ENCODE measurements around the gene IFIT5. TPM values are rescaled to one million over a fixed set of nuclear protein-coding genes. Genes with fewer than 3 reads are reported as not detected.
"Not testable (repeated sequence)": the region's sequence is repeated elsewhere in the genome, so short reads cannot be mapped to it uniquely, and the experiment has no call there.

The IFIT5 gene
- total and polyA plus RNA-seq, 2 experiments from 2014 or later: 4.4 to 6.6 TPM

DNA sequence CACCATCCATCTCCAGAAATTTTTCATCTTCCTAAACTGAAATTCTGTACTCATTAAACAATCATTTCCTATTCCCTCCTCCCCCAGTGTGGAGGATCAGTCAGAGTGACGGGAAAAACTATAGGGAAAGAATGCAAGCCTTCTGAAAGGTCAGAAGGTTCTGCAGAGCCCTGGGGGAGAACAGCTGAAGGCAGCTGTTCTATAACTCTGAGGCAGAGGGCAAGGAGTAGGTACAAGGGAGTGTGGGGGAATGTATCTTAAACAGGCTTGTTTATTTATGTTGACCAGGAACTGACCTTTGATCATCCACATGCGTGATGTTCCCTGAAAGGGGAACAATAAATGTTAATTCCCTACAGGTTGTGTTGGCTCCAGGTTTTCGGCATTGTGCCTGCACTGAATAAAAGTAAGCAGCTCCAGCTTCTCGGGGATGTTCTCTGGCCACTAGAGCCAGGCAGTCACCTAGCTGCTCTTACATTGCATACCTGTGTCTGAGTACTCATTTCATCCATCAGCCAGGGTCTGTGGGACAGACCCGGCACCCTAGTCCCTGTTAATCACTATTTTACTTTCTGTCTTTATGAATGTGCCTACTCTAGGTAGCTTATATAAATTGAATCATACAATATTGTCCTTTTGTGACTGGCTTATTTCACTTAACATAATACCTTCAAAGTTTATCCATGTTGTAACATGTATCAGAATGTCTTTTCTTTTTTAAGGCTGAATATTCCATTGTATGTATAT, 16.2 kb upstream of the IFIT5 start:
- H3K36me3 ChIP-seq: no peaks in the 10 kb centered on the region
- no peaks in the 10 kb centered on the region for H3K9me3 ChIP-seq (ENCODE audit: low read depth)
- H3K4me1 ChIP-seq (ENCODE audit: low read depth): peaks cover 11% of the 10 kb centered on the region
- H3K4me3 ChIP-seq: no peak overlapping the region
- DNase-seq (ENCODE audit: low read depth in 1 of 2, low spot score in 1 of 2): peak in 1 of 2 donors; percentile 64
- no peaks in the 10 kb centered on the region for H3K27me3 ChIP-seq
- TF ChIP-seq, protein P1, sequence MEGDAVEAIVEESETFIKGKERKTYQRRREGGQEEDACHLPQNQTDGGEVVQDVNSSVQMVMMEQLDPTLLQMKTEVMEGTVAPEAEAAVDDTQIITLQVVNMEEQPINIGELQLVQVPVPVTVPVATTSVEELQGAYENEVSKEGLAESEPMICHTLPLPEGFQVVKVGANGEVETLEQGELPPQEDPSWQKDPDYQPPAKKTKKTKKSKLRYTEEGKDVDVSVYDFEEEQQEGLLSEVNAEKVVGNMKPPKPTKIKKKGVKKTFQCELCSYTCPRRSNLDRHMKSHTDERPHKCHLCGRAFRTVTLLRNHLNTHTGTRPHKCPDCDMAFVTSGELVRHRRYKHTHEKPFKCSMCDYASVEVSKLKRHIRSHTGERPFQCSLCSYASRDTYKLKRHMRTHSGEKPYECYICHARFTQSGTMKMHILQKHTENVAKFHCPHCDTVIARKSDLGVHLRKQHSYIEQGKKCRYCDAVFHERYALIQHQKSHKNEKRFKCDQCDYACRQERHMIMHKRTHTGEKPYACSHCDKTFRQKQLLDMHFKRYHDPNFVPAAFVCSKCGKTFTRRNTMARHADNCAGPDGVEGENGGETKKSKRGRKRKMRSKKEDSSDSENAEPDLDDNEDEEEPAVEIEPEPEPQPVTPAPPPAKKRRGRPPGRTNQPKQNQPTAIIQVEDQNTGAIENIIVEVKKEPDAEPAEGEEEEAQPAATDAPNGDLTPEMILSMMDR (IDR thresholded peaks at IDR 0.05; ENCODE audit: low read depth, low read length): no peak
- no peak overlapping the region for H3K27ac ChIP-seq

DNA sequence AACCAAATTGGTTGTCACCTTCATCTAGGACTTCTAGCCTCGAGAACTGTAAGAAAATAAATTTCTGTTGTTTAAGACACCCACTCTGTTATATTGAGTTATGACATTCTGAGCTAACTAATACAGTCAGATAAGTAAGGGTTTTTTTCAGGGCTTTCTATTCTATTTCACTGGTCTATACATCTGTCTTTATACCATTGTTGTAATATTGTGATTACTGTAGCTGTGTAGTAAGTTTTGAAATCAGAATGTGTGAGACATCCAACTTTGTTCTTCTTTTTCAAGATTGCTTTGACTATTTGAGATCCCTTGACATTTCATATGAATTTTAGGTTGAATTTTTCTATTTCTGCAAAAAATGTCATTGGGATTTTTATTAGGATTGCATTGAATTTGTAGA, 14.4 kb upstream of the IFIT5 start:
- no peaks in the 10 kb centered on the region for H3K9me3 ChIP-seq (ENCODE audit: low read depth)
- DNase-seq (ENCODE audit: low read depth in 1 of 2, low spot score in 1 of 2): no peak
- H3K4me1 ChIP-seq (ENCODE audit: low read depth): no peaks in the 10 kb centered on the region
- H3K27ac ChIP-seq: no peak overlapping the region
- no peaks in the 10 kb centered on the region for H3K27me3 ChIP-seq
- TF ChIP-seq, protein P1 (IDR thresholded peaks at IDR 0.05; ENCODE audit: low read depth, low read length): no peak
- no peak overlapping the region for H3K4me3 ChIP-seq
- H3K36me3 ChIP-seq: no peaks in the 10 kb centered on the region

DNA sequence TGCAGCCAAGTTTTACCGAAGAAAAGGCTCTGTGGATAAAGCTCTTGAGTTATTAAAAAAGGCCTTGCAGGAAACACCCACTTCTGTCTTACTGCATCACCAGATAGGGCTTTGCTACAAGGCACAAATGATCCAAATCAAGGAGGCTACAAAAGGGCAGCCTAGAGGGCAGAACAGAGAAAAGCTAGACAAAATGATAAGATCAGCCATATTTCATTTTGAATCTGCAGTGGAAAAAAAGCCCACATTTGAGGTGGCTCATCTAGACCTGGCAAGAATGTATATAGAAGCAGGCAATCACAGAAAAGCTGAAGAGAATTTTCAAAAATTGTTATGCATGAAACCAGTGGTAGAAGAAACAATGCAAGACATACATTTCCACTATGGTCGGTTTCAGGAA, 11.3 kb upstream of the IFIT5 start:
- Histone ChIP-seq H3K4me1 (ENCODE audit: low read depth) (no peaks in the 10 kb centered on the region), H3K27ac (no peak overlapping the region), H3K9me3 (ENCODE audit: low read depth) (no peaks in the 10 kb centered on the region), H3K36me3 (no peaks in the 10 kb centered on the region), H3K4me3 (no peak overlapping the region), H3K27me3 (no peaks in the 10 kb centered on the region)
- no peak for DNase-seq (ENCODE audit: low read depth in 1 of 2, low spot score in 1 of 2)
- TF ChIP-seq, protein P1 (IDR thresholded peaks at IDR 0.05; ENCODE audit: low read depth, low read length): no peak

DNA sequence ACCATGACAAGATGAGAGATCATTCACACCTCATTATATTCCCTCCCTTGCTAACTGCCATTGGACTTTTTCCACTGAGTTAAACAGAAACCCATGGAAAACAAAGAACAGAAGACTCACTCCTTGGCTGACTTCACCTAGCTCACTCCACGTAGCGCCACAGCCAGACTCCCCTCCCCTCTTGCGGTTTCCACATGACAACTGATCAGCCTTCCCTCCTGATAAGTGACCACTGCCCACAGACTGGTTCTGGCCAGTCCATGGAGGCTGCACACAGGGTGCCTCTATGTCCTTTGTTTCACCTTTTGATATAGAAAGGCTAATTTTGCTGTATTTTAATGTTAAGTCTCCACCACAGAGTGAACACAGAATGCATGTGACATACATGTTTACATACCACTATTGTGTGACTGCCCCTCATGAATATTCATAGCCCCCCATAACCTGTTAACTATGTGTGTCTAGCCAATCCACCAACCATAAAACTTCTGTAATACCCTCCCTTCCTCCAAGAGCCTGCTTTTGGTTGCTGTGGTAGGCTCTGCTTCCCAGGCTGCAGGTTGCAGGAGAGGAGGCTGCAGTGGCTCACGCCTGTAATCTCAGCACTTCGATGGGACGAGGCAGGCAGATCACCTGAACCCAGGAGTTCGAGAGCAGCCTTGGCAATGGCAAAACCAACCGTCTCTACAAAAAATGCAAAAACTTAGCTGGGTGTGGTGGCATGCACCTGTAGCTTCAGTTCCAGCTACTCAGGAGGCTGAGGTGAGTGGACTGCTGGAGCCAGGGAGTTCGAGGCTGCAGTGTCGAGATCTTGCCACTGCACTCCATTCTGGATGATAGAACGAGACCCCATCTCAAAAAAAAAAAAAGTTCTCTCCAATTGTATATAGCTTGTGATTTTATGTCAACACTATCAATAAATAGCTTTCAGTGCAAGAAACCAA, 10.0 kb upstream of the IFIT5 start:
- no peaks in the 10 kb centered on the region for H3K4me1 ChIP-seq (ENCODE audit: low read depth)
- no peaks in the 10 kb centered on the region for H3K36me3 ChIP-seq
- DNase-seq (ENCODE audit: low read depth in 1 of 2, low spot score in 1 of 2): peak in 1 of 2 donors; percentile 71
- H3K27me3 ChIP-seq: no peaks in the 10 kb centered on the region
- TF ChIP-seq, protein P1 (IDR thresholded peaks at IDR 0.05; ENCODE audit: low read depth, low read length): no peak
- no peaks in the 10 kb centered on the region for H3K9me3 ChIP-seq (ENCODE audit: low read depth)
- no peak overlapping the region for H3K4me3 ChIP-seq
- no peak overlapping the region for H3K27ac ChIP-seq

DNA sequence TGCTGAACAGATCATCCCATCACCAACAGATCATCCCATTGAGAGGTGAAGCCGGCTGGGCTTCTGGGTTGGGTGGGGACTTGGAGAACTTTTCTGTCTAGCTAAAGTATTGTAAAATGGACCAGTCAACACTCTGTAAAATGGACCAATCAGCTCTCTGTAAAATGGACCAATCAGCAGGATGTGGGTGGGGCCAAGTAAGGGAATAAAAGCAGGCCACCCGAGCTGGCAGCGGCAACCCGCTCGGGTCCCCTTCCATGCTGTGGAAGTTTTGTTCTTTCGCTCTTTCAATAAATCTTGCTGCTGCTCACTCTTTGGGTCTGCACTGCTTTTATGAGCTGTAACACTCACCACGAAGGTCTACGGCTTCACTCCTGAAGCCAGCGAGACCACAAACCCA, 8.2 kb upstream of the IFIT5 start:
- H3K4me3 ChIP-seq; H3K9me3 ChIP-seq (ENCODE audit: low read depth); H3K27ac ChIP-seq; DNase-seq (ENCODE audit: low read depth in 1 of 2, low spot score in 1 of 2); H3K36me3 ChIP-seq; H3K27me3 ChIP-seq; H3K4me1 ChIP-seq (ENCODE audit: low read depth): not testable (repeated sequence)

DNA sequence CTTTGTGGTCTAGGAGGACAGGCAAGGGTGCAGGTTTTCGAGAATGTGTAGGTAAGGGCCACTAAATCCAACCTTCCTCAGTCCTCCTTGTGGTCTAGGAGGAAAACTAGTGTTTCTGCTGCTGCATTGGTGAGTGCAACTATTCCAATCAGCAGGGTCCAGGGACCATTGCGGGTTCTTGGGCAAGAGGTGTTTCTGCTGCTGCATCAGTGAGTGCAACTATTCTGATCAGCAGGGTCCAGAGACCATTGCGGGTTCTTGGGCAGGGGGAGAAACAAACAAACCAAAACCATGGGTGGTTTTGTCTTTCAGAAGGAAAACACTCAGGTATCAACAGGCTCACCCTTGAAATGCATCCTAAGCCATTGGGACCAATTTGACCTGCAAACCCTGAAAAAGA, 6.6 kb upstream of the IFIT5 start:
- not testable (repeated sequence) for H3K9me3 ChIP-seq (ENCODE audit: low read depth); H3K4me3 ChIP-seq; H3K27me3 ChIP-seq; DNase-seq (ENCODE audit: low read depth in 1 of 2, low spot score in 1 of 2); H3K27ac ChIP-seq; H3K4me1 ChIP-seq (ENCODE audit: low read depth); H3K36me3 ChIP-seq

DNA sequence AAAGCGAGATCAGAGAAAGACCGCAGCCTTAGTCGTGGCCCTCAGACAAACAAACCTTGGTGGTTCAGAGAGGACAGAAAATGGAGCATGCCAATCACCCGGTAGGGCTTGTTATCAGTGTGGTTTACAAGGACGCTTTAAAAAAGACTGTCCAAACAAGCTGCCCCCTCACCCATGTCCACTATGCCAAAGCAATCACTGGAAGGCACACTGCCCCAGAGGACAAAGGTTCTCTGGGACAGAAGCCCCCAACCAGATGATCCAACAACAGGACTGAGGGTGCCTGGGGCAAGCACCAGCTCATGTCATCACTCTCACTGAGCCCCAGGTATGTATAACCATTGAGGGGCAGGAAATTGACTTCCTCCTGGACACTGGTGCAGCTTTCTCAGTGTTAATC, 5.1 kb upstream of the IFIT5 start:
- H3K9me3 ChIP-seq (ENCODE audit: low read depth); H3K36me3 ChIP-seq; H3K4me1 ChIP-seq (ENCODE audit: low read depth); DNase-seq (ENCODE audit: low read depth in 1 of 2, low spot score in 1 of 2); H3K27ac ChIP-seq; H3K4me3 ChIP-seq; H3K27me3 ChIP-seq: not testable (repeated sequence)

DNA sequence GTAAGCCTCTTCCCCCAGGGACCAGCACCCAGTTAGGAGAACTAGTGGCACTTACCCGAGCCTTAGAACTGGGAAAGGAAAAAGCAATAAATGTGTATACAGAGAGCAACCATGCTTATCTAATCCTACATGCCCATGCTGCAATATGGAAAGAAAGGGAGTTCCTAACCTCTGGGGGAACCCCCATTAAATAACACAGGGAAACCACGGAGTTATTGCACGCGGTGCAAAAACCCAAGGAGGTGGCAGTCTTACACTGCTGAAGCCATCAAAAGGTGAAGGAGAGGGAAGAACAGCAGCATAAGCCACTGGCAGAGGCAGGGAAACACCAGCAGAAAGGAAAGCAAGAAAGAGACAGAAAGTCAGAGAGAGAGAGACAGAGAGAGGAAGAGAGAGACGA, 3.8 kb upstream of the IFIT5 start:
- not testable (repeated sequence) for H3K27me3 ChIP-seq; H3K9me3 ChIP-seq (ENCODE audit: low read depth); H3K4me3 ChIP-seq; H3K27ac ChIP-seq; H3K36me3 ChIP-seq; DNase-seq (ENCODE audit: low read depth in 1 of 2, low spot score in 1 of 2); H3K4me1 ChIP-seq (ENCODE audit: low read depth)

DNA sequence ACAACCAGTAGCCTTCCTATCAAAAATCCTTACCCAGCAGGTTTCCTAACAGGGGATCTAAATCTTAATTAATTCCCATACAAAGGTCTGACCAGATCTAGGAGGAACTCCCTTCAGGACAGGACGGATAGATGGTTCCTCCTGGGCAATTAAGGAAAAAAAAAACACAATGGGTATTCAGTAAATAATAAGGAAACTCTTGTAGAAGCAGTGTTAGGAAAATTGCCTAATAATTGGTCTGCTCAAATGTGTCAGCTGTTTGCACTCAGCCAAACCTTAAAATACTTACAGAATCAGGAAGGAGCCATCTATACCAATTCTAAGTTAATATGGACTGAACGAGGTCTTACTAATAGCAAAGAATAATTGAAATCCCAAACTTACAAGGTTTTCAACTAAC, 3.2 kb upstream of the IFIT5 start:
- not testable (repeated sequence) for H3K36me3 ChIP-seq; H3K27ac ChIP-seq; H3K27me3 ChIP-seq; H3K4me1 ChIP-seq (ENCODE audit: low read depth); DNase-seq (ENCODE audit: low read depth in 1 of 2, low spot score in 1 of 2); H3K9me3 ChIP-seq (ENCODE audit: low read depth); H3K4me3 ChIP-seq
